Dedifferentiated amniotic fluid mesenchymal stem cell (primary cell): ENCODE data around the gene TC2N.
"Not testable (repeated sequence)": the region's sequence is repeated elsewhere in the genome, so short reads cannot be mapped to it uniquely, and the experiment has no call there.

Source experiments
- DNase-seq: peaks from one replicate; pipeline ENCODE4 v3.0.0-alpha.2; 2016; ENCODE audit errors: extremely low spot score

Gene TC2N

DNA sequence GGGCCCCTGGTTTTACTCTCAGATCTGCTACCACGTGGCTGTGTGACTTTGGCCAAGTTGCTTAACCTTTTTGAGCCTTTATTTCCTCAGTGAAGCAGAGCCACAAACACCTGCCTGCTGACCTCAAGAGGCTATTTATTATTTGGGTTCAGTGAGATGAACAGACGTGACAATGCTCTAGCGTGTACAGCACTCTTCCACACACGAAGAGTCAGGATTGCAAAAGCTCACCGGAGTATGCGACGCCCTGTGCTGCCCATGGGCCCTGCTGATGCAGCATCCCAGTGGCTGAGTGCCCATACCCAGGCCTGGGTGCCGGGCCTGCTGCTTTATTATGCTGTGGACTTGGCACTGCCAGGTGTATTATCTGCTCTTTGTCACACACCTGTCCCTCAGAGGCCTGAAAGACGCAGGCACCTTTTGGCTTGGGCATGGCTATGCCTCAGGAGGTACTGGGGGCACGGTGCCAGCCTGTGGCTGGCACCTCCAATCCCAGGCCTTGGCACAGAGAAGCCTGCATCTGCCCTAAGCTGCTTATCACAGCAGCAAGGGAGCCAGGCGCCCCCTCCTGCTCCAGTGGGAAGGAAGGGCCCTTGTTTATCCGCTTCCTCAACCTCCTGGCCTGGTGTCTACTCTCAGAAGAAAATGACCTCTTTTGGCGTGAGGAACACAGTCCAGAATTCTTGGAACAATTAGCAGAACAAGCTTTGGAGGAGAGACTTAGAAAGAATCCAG lies 22.3 kb upstream of the TC2N start:
- DNase-seq: no peak

DNA sequence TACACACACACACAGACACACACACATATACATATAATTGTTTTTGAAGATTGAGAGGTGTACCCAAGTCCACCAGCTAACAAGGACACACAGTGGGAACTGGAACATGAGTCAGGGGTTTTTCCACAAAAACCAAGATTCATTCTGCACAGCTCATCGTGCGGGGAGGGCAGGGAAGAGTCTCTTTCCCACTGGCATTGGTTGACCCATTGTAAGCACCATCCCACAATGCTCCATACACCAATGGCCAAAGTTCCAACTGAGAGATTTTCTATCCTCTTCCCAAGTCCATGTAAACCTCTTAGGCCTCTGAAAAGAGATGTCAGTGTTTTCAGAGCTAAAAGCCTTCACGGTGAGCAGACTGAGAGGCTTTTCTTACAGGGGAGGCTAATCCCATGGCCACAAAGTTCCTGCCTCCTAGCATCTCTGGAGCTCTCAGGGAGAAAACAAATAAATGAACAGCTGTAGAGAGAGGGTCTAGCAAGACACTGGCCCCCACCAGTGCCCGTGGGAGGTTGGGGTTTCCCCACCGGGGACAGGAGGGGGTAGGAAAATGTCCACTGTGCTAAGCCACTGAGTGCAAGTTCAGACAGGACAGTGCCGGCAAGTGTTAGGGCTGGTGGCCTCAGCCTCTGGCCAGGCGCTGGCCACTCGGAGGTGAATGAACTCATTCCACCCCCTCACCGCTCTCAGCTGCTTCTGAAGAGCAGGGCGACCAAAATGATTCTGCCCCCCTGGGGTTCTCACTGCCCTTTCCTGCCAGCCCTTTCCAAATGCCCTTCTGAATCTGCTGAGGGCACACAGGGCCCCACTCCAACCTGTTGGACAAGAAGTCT lies 21.5 kb upstream of the TC2N start:
- DNase-seq: no peak

DNA sequence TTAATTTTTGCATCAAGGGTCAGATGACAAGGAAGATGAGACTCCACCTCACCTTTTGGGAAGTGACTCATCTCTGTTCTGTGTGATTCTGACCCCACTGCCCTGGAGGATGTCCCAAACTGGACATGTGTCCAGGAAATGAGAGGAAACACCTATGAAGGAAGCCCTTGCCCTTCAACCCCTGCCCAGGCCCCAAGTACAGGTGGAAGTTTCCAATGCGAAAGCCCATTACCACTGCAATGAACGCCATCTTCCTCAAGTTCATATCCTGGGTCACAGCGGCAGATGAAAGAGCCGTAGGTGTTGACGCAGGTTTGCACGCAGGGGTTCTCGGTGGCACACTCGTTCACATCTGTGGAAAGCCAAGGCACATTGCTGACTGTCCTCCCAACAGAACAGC lies 19.6 kb upstream of the TC2N start:
- DNase-seq: no peak

DNA sequence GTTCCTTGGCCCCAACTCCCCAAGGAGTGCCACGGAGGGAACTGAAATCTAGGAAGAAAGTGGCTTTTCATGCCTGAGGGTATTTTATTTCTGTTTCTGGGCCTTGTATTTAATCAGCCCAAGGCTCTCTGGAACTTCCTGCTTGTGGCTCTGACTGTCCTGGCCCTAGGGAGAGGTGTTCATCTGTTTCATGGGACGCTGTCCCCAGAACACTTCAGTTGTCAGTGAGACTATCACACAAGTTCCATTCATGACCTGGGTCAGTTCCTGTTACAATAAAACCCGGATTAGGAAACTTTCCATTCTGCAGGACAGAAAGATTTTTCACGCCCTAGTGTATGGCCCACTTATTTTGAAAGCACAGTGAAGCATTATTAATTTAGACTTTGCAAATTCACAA lies 18.5 kb upstream of the TC2N start:
- DNase-seq: no peak

DNA sequence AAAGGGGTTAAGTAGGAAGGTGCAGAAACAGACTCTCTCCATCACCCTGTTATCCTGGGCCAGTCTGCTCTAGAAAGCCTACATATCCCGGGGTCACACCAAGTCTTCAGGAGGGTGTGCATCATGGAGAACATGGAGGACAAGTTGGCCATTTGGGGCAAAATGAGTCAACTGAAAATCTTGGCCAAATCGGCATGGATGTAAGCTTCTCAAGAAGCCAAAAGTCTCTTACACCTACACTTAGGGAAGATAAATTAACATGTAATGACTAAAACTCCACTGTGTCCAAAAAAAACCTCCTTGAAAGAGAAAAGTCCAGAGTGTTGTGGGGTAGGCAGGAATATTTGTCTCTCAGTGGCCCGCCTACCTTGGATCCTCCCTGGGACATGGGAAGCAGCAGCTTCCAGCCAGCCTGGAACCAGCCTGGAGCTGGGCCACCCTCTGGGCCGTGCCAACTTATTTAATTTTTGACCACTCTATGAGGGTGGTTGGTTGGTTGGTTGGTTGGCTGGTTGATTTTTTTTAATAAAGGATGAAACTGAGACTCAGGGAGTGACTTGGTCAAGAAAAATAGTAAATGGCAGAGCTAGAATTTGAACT lies 17.9 kb upstream of the TC2N start:
- no peak for DNase-seq

DNA sequence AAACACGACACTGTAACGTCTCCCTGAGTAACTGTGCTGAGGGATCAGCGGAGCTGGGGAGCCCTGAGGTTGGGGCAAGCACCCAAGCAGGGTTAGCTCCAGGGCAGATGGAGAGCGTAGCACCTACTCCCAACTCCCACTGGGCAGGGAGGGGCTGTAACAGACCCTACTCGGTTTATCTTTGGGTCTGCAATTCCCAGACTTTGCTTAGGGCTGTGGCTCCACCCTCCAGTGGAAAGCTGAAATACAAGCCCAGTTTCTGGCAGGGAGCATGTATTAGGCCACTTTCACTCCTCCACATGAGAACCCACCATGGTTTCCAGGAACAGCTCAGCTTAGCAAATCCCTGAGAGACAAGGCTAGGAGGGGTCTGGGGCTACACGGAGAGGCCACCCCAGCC lies 17.3 kb upstream of the TC2N start:
- DNase-seq: no peak

DNA sequence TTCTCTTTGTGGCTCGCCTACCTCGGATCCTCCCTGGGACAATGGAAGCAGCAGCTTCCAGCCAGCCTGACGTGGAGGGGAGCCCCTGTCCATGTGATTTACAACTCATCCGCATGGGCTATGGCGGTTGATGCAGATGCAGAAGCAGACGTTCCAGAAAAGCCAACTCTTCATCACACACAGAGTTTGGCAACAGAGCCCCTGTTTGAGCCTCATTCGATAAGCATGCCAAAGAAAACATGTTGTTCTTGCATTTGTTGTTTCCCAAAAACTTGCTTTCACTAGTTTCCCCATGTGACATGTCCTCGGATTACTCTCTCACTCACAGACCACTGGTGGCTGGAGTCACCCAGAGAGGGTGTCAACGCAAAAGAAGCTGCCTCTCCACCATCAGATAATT lies 16.4 kb upstream of the TC2N start:
- no peak for DNase-seq

DNA sequence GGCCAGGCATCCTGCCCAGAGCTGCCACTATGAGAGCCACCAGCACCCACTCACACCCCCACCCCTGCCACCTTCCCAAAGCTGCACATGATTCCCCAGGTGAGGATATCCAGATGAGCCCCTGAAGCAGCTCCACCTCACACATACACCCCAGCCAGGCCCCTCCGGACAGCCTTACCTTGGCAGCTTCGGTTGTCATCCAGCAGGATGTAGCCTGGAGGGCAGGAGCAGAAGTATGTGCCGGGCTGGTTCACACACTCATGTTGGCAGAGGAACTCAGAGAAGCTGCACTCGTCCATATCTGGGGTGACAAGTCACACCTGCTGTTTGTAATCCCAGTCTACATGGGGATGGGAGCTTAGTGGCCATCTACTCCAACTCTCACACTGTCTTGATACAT lies 15.4 kb upstream of the TC2N start:
- no peak for DNase-seq

DNA sequence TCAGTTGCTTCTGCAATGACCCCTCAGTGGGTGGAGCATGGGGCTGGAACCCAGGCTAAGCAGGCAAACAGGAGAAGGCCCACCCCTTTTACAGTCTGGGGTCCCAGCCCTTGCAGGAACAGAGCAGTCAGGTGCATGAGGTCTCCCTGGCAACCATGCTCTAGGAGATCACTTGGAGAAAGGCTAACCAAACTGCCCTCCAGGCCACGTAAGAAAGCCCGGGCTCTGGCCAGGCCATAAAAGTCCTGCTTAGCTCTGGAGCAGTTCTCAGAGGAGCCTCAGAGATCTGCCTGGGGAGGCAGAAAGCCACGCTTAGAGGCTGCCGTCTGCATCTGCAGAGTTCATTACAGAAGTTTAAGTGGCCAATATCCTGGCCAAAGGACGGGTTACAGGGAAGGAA lies 15.0 kb upstream of the TC2N start:
- no peak for DNase-seq

DNA sequence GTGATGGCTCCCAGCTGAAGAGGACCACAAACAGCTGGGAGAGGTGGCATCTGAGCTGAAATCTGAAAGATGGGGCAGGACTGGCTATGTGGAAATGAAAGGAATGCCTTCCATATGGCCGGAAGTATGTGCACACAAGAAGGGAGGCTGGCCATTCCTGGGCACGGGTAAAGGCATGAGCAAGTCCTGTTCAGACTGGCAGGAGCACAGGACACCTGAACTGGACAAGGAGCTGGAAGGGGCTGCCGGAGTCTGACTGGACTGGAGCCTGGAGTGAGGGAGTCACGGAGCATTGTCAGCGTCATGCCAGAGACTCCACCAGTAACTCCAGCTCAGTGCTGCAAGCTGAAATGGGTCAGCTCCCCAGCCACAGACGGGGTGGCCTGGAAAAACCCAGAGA lies 11.9 kb upstream of the TC2N start:
- no peak for DNase-seq

DNA sequence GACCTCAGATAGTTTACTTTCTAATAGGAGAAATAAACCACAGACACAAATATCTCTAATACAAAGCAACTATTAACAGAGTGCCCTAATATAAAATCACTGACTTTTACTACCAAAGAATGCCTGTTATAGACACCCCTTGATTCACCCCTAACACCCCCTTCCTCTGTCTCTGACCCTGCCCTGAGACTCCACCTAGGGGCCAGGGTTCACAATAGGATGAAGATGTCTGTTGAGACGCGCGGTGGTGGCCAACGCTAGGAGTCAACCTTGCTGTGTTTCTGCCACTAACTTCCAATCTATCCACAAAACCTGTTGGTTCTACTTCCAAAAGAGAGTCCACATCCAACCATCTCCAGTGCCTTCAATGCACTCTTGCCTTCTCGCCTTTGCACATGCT lies 10.9 kb upstream of the TC2N start:
- DNase-seq: no peak

DNA sequence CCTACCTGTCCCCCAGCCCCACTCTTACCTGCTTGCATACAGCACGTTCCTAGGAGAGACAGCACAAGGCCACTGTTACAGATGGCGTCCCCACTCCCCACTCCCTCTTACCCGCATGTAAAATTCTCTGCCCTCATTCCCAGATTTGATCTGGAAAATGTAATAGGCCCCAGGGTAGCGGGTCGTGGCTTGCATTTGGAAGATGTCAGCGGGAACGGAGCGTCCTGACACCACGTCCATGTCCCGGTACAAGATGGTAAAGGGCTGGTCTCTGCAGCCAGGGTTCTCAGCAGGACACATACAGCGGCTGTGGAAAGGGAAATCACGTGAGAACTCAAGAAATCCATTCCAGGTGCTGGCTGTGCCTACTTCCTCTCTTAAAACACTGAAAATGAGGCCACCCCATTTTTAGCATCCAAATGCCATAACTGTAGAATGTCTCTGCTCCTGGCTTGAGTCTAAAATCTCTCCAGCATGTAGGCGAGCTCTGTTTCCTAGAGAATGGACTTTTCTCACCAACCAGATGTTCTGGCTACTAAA lies 10.1 kb upstream of the TC2N start:
- DNase-seq: no peak

DNA sequence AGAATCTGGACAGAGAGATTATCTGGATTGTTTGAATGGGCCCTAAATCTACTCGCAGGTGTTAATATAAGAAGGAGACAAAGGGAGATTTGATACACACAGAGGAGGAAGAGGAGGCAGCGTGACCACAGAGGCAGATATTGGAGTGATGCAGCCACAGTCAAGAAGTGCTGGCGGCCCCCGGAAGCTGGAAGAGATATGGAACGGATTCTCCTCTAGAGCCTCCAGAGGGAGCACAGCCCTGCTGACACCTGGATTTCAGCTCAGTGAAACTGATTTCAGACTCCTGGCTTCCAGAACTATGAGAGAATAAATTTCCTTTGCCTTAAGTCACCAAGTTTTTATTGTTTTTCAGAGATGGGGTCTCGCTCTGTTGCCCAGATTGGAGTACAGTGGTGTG lies 9.2 kb upstream of the TC2N start:
- no peak for DNase-seq

DNA sequence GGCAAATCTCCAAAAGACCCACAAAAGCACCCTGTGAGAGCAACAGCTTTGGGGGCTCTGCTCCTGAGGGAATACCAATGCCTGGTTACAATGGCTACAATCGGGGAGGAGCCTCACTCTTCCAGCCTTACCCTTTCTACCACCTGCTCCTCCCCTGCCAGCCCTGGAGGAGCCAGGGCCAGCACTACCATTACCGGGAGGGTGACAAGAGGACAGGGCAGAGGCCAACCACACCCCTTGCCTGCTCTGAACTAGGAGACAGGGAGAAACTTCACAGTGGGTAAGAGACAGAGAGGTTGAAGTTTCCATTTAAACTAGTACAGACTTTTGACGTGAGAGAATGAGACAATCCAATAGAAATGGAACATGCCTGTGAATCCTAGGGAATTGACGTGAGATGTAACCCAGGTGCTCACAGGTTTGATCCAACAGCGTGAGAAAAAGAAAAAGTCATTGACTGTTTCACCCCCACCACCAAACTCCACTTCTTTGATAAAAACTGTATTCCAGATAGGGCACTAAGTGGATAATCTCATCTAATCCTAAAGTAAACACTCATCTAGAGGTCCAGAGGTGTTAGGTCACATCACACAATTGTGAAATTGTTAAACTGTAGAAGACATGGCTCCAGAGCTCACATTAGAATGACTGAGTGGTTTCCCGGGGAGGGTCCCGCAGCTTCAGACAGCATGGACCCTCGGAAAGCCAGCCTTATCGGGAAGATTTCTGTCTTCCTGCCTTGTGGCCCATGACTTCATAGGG lies 8.4 kb upstream of the TC2N start:
- DNase-seq: no peak

DNA sequence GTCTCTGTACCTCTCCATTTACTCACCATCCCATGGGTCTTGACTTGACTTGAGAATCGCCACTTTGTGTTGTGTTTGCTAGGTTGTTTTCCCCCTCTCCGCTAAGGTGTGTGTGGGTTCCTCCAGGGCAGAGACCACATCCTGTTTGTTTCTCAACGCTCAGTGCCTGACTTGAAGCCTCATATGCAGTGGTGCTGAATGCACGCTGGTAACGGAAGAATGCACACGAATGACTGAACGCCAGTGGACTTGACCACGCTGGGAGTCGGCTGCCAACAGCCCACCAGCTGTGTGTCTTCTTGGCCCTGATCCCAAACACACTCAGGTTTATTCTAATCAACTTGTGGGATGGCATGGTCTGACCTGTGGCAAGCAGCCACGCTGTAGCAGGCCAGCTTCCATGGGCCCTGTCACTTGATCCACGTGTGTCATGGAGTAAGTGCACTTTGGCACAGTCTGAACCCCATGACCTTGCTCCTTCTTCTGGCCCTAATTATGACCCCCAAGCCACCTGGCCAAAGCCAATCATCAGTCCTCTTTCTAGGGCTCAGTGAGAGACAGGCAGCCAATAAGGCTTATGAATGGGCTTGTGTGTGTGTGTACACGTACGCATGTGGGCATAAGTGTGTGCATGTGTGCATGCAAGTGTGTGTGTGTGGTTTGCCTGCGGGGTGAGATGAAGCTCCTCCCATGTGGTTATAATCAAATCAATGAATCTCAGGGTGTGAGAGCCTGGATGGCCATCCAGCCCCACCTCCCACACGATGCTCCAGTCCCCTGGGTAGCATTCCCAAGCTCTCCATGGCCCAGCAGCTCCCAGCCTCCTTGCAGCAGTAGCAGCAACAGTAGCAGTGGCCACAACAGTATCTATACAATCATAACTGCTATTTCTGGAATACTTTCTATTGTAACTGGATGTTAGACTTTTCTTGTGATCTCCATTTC lies 6.4 kb upstream of the TC2N start:
- no peak for DNase-seq

DNA sequence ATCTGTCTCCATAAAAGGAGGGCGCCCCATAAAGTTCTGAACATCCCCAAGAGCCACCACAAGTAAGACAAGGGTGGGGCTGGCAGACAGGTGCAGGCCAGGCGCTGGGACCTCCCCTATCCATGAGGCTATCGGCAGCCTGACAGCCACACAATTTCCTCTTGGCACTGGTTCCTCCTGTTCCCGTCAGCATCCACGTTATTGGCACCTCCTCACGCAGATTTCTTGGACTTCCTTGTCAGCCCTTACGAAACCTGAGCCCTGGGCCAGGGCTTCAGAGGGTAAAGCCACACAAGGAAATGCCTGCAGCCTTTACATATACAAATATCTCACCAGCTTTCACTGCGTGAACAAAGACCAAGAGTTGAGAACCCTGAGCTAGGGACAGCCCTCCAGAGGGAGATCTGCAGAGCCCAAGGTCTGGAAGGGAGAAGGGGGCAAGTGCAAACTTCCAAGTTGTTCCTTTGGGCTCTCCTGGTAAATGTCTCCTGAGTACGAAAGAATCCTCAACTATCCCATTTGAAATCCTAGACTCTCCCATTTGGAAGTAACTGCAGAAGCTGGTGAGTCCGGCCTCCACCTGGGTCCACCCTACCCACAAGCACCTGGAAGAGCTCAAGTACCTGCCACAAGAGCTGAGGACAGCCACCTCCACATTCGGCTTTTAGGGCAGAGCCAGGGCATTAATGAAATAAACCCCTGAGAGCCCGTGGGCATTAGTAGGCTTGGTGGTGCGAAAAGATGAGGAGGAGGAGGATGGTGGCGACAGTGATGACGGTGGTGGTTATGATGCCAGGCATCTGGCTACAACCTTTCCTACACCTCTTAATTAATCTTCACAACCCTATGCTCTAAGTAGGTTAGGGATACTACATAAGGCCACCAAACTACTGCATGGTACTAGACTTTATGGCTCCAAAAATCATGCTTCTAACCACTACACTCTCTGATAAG lies 5.5 kb upstream of the TC2N start:
- DNase-seq: no peak

DNA sequence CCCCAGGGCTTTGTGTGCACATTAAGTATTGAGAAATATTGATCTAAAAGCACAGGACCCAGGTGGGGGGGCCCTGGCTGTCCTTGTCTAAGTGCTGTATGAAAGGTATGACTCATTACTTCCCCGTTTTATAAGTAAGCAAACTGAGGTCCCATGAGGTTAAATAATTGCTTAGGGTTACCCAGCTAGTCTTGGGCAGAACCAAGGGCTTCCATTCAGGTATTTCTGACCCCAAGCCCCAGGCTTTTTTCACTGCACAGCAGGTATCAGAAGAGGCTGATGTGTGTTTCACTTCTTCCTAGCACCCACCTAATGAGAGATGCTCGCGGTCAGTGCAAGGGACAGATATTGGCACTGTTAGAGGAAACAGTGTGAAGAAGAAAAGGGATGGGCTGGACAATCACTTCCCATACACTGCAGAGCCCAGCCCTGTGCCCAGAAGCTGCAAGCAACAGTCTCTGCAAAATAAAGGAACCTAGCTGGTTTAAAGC lies 4.7 kb upstream of the TC2N start:
- no peak for DNase-seq

DNA sequence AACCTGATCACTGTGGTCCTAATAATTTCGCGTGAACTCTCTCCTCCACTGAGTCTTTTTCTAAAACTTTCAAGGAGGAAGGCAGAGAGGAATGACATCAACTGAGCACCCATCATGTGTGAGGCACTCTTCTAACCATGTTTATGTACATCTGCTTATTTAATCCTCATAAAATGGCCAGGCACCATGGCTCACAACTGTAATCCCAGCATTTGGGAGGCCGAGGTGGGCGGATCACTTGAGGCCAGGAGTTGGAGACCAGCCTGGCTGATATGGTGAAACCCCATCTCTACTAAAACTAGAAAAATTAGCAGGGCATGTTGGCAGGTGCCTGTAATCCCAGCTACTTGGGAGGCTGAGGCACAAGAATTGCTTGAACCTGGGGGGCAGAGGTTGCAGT lies 4.1 kb upstream of the TC2N start:
- DNase-seq: not testable (repeated sequence)

DNA sequence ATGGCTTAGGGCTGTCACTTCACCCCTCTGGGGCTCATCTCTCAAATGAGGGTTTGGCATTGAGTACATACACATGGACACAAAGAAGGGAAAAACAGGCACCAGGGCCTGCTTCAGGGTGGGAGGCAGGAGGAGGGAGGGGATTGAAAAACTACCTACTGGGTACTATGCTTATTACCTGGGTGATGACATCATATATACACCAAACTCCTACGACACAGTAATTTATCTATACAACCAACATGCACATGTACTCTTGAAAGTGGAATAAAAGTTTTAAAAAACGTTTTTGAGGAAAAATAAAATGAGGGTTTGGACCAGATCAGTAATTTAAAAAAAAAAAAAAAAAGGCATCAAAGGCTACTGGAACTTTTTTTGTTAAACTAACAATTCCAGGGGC lies 3.6 kb upstream of the TC2N start:
- DNase-seq: no peak

DNA sequence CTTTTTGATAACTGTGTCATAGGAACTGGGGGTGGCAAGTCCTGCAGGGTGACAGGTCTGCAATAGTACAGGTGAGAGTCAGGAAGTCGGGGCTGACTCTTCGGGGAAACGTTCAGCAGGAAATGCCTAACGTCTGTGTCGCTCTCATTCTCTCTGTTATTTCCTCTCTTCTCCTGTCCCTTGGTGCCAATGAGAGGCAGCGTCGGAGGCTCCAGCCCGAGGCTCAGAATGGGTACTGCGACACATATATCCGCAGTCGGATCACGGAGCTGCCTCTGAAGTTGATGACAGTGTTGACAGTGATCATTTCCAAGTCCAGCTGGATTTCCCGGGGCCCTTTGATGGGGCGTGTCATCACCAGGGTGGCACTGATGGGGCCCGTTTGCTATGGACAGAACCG lies 2.7 kb upstream of the TC2N start:
- DNase-seq: no peak
